GM10266 (cell line): ENCODE data around the gene RPGRIP1.

Experiments
- DNase-seq: peaks from one replicate; pipeline ENCODE4 v3.0.0; 2012; ENCODE audit errors: extremely low spot score
- CTCF ChIP-seq: IDR thresholded peaks from 2 replicates; pipeline ENCODE4 v1.5.1; 2012; ENCODE audit warnings: mild to moderate bottlenecking, low read depth; ENCODE audit not compliant: control insufficient read depth, insufficient read depth; ENCODE audit errors: missing control alignments

Gene RPGRIP1

GRCh38 chr14:21241218-21241819 is 38.6 kb upstream of the RPGRIP1 start:
- TF ChIP-seq CTCF = peak; percentile 10
- DNase-seq = no peak

GRCh38 chr14:21244544-21244943 is 35.3 kb upstream of the RPGRIP1 start:
- no peak for TF ChIP-seq CTCF
- DNase-seq = no peak

- no peak for DNase-seq
- no peak for TF ChIP-seq CTCF
Observed at GRCh38 chr14:21245813-21246212, 34.1 kb upstream of the RPGRIP1 start.

GRCh38 chr14:21248338-21248737 is 31.5 kb upstream of the RPGRIP1 start:
- DNase-seq = no peak
- no peak for TF ChIP-seq CTCF

- no peak for DNase-seq
- TF ChIP-seq CTCF = no peak
Observed at GRCh38 chr14:21248739-21249411, 31.0 kb upstream of the RPGRIP1 start.

- TF ChIP-seq CTCF = no peak
- no peak for DNase-seq
Observed at GRCh38 chr14:21251215-21251614, 28.7 kb upstream of the RPGRIP1 start.

- DNase-seq = no peak
- no peak for TF ChIP-seq CTCF
Observed at GRCh38 chr14:21252149-21252548, 27.7 kb upstream of the RPGRIP1 start.
